ENCODE results near the gene MYO1H.

- TF ChIP-seq CTCF (conservative IDR thresholded peaks at IDR 0.05; ENCODE audit: low read length) (no peak), EZH2phosphoT487 (IDR thresholded peaks at IDR 0.05; ENCODE audit: borderline replicate concordance, low read depth, low read length) (no peak)
Observed at GRCh38 chr12:109452489-109452888, 104.8 kb downstream of the MYO1H start.

Measured in OCI-LY7 (cell line).